GM12878 (cell line): ENCODE data around the gene LSM12.

ENCODE experiments used
- CTCF ChIP-seq, 3 experiments: IDR thresholded peaks in 2 of 3; conservative IDR thresholded peaks in 1 of 3; 2 replicates each; pipeline ENCODE4 v1.5.1; 2011; ENCODE audit warnings: low read depth in 3 of 3, low read length in 3 of 3, mild to moderate bottlenecking in 3 of 3, control low read depth in 2 of 3, moderate library complexity in 2 of 3, inconsistent platforms in 1 of 3, mixed read lengths in 1 of 3; ENCODE audit not compliant: control insufficient read depth in 2 of 3, insufficient read depth in 1 of 3; ENCODE audit errors: extremely low read depth in 1 of 3
- E2F8 ChIP-seq: fragments of 450-650 bp; IDR thresholded peaks from 2 replicates; pipeline ENCODE4 v1.6.1; 2018; ENCODE audit warnings: mild to moderate bottlenecking, low read depth, moderate library complexity; ENCODE audit not compliant: partially characterized antibody
- EP300 ChIP-seq, 2 experiments: fragments of 150-350 bp in 1 of 2; IDR thresholded peaks; 2 replicates each; pipeline ENCODE4 v1.6.1; 2011 to 2012; ENCODE audit warnings: low read depth in 2 of 2, low read length in 2 of 2, borderline replicate concordance in 1 of 2, improper control_type of control experiment in 1 of 2, inconsistent platforms in 1 of 2; ENCODE audit not compliant: control insufficient read depth in 1 of 2
- NR2C1 ChIP-seq: fragments of 450-650 bp; IDR thresholded peaks from 2 replicates; pipeline ENCODE4 v1.6.1; 2017; ENCODE audit warnings: antibody characterized with exemption, mild to moderate bottlenecking, moderate library complexity
- POLR2A ChIP-seq: IDR thresholded peaks from 2 replicates; pipeline ENCODE4 v1.6.1; 2011; ENCODE audit warnings: low read depth, mild to moderate bottlenecking, low read length

- TF ChIP-seq NR2C1 (no peak; the same call in 1 of the 2 replicates), POLR2A (peak; percentile 84), CTCF (IDR thresholded peaks at IDR 0.05 in 2 of 3, conservative IDR thresholded peaks at IDR 0.05 in 1 of 3; ENCODE audit: control insufficient read depth in 2 of 3, extremely low read depth in 1 of 3, insufficient read depth in 1 of 3, low read depth in 3 of 3, low read length in 3 of 3) (no peak), EP300 (IDR thresholded peaks at IDR 0.05; ENCODE audit: borderline replicate concordance in 1 of 2, control insufficient read depth in 1 of 2, low read depth in 2 of 2, low read length in 2 of 2) (no peak), E2F8 (no peak)
These were observed at the start of gene LSM12 for GRCh38 chr17:44066204-44066930.
